Natural killer cell (primary cell): ENCODE measurements around the gene HAUS1. TPM values are rescaled to one million over a fixed set of nuclear protein-coding genes. Genes with fewer than 3 reads are reported as not detected.

Experiments
- ATAC-seq, 3 donors: fragments of 150-1000 bp in 2 of 3; fragments of 200-7000 bp in 1 of 3; cut with Tn5 transposase; 1 replicate in 1 of 3; 2 replicates in 2 of 3; pipeline ENCODE4 v1.10.0; 2021; ENCODE audit warnings: mild to moderate bottlenecking in 2 of 3, moderate library complexity in 2 of 3
- DNase-seq, 2 donors: peaks; one replicate each; pipeline versions ENCODE4 v3.0.0 to v3.0.0-alpha.2; 2013 to 2021; ENCODE audit warnings: mixed read lengths in 1 of 2
- H3K27ac ChIP-seq: one replicate; pipeline ENCODE4 v1.5.1; 2013; ENCODE audit warnings: mild to moderate bottlenecking, low read length
- H3K27me3 ChIP-seq: one replicate; pipeline ENCODE4 v1.6.1; 2013; ENCODE audit warnings: low read length; ENCODE audit not compliant: control insufficient read depth, insufficient read depth
- H3K36me3 ChIP-seq: one replicate; pipeline ENCODE4 v1.6.1; 2013; ENCODE audit warnings: low read length; ENCODE audit not compliant: control insufficient read depth, insufficient read depth
- H3K4me1 ChIP-seq: one replicate; pipeline ENCODE4 v1.6.1; 2013; ENCODE audit warnings: low read length; ENCODE audit not compliant: control insufficient read depth, insufficient read depth
- H3K4me3 ChIP-seq: one replicate; pipeline ENCODE4 v1.5.1; 2013; ENCODE audit warnings: low read length
- H3K9me3 ChIP-seq: one replicate; pipeline ENCODE4 v1.6.1; 2013; ENCODE audit warnings: low read length; ENCODE audit not compliant: control insufficient read depth, insufficient read depth
- H3K27ac Mint-ChIP-seq, 2 donors: one replicate each; pipeline ENCODE4 v1.8.0; 2022; ENCODE audit warnings: mild to moderate bottlenecking in 2 of 2, mixed read lengths in 2 of 2, moderate library complexity in 1 of 2
- H3K27me3 Mint-ChIP-seq, 2 donors: one replicate each; pipeline ENCODE4 v1.8.0; 2022; ENCODE audit warnings: low read depth in 2 of 2, mixed read lengths in 2 of 2
- H3K36me3 Mint-ChIP-seq: one replicate; pipeline ENCODE4 v1.8.0; 2022; ENCODE audit warnings: mixed read lengths
- H3K4me1 Mint-ChIP-seq, 2 donors: one replicate each; pipeline ENCODE4 v1.8.0; 2022; ENCODE audit warnings: mixed read lengths in 2 of 2
- H3K4me3 Mint-ChIP-seq: one replicate; pipeline ENCODE4 v1.8.0; 2022; ENCODE audit warnings: mild to moderate bottlenecking, moderate library complexity, mixed read lengths
- H3K9me3 Mint-ChIP-seq, 2 donors: one replicate each; pipeline ENCODE4 v1.8.0; 2022; ENCODE audit warnings: mixed read lengths in 2 of 2
- CTCF ChIP-seq: fragments of 200-600 bp; IDR thresholded peaks from one replicate; pipeline ENCODE4 v1.8.0; 2022; ENCODE audit warnings: antibody characterized with exemption
- WGBS: methylation state at CpG from one replicate; pipeline ENCODE4 v1.1.7; 2013; ENCODE audit warnings: missing lambda C conversion rate; ENCODE audit not compliant: insufficient coverage; 5-methylcytosine and 5-hydroxymethylcytosine counted together
- intact Hi-C: fragments of 100-400 bp; cut with micrococcal nuclease; formaldehyde crosslinking; loops from one replicate; pipeline ENCODE4 v1.14.2; 2022
- total RNA-seq, 4 donors: library from RNA; stranded (reverse); fragments of 120-200 nt in 1 of 4; gene quantifications; one replicate each; pipeline versions ENCODE4 v1.2.3 to v1.2.4, GENCODE V29; 2013 to 2022

Gene HAUS1
- total RNA-seq, 3 donors from 2014 or later (not counting 1 experiment from before 2014, with no cell fraction given) = 15.2 to 20.8 (median 16.3) TPM

- peaks cover 10% of the 10 kb centered on the region for H3K36me3 ChIP-seq
- intact Hi-C loops = loop anchor here (5.0 to 10.0 kb wide), 2 partner anchors 76 to 411 kb away; a partner anchor contains a TSS
- 36% methylated on average over 16 of the region's 16 CpGs for WGBS
- H3K9me3 ChIP-seq = no peaks in the 10 kb centered on the region
- peak overlapping the region; percentile 71 for H3K4me3 ChIP-seq
- DNase-seq (no peak), ATAC-seq (no peak)
- Mint-ChIP-seq H3K4me3 (peak overlapping the region; percentile 98), H3K27me3 (no peaks in the 10 kb centered on the region), H3K27ac (peak overlapping the region; percentile 94 to 95), H3K9me3 (no peaks in the 10 kb centered on the region), H3K4me1 (peaks cover 25 to 27% of the 10 kb centered on the region in 2 donors), H3K36me3 (no peaks in the 10 kb centered on the region)
- H3K27ac ChIP-seq = peak overlapping the region; percentile 81
- TF ChIP-seq CTCF = no peak
- H3K4me1 ChIP-seq = peaks cover 25% of the 10 kb centered on the region
- no peaks in the 10 kb centered on the region for H3K27me3 ChIP-seq
Observed at GRCh38 chr18:46098616-46098933, 5.6 kb upstream of the HAUS1 start.

- intact Hi-C loops = loop anchor here (5.0 to 10.0 kb wide), 2 partner anchors 75 to 412 kb away; a partner anchor contains a TSS
- peaks cover 25% of the 10 kb centered on the region for H3K4me1 ChIP-seq
- peak overlapping the region; percentile 37 for H3K4me3 Mint-ChIP-seq
- H3K4me3 ChIP-seq = no peak overlapping the region
- whole genome bisulfite sequencing = 95% methylated on average over 8 of the region's 8 CpGs
- ATAC-seq (no peak), DNase-seq (no peak)
- H3K27me3 ChIP-seq = no peaks in the 10 kb centered on the region
- TF ChIP-seq CTCF = no peak
- no peaks in the 10 kb centered on the region for H3K27me3 Mint-ChIP-seq
- H3K36me3 Mint-ChIP-seq = no peaks in the 10 kb centered on the region
- H3K4me1 Mint-ChIP-seq = peaks cover 19 to 26% of the 10 kb centered on the region in 2 donors
- no peaks in the 10 kb centered on the region for H3K9me3 ChIP-seq
- no peaks in the 10 kb centered on the region for H3K9me3 Mint-ChIP-seq
- peak overlapping the region in 1 of 2 donors; percentile 94 for H3K27ac Mint-ChIP-seq
- H3K36me3 ChIP-seq = peaks cover 5% of the 10 kb centered on the region
- H3K27ac ChIP-seq = no peak overlapping the region
Observed at GRCh38 chr18:46099463-46099862, 4.7 kb upstream of the HAUS1 start.

GRCh38 chr18:46109386-46109785, 5.2 kb downstream of the HAUS1 start:
- no peaks in the 10 kb centered on the region for H3K36me3 Mint-ChIP-seq
- WGBS = 97% methylated on average over 5 of the region's 5 CpGs

More at GRCh38 chr18:46109386-46109785, 5.2 kb downstream of the HAUS1 start:
- Mint-ChIP-seq H3K27me3 (no peaks in the 10 kb centered on the region), H3K27ac (peak overlapping the region in 1 of 2 donors; percentile 23), H3K4me1 (peaks cover 9 to 13% of the 10 kb centered on the region in 2 donors), H3K4me3 (no peak overlapping the region), H3K9me3 (no peaks in the 10 kb centered on the region)
- no peak overlapping the region for H3K4me3 ChIP-seq
- no peak for DNase-seq
- peaks cover 8% of the 10 kb centered on the region for H3K36me3 ChIP-seq
- peaks cover 2% of the 10 kb centered on the region for H3K4me1 ChIP-seq
- no peak for TF ChIP-seq CTCF
- no peak overlapping the region for H3K27ac ChIP-seq
- no peaks in the 10 kb centered on the region for H3K9me3 ChIP-seq
- no peaks in the 10 kb centered on the region for H3K27me3 ChIP-seq
- ATAC-seq = no peak
- intact Hi-C loops = no loop called here
